ENCODE results near the gene CSKMT.
"Not testable (repeated sequence)": the region's sequence is repeated elsewhere in the genome, so short reads cannot be mapped to it uniquely, and the experiment has no call there.

The CSKMT gene

DNA sequence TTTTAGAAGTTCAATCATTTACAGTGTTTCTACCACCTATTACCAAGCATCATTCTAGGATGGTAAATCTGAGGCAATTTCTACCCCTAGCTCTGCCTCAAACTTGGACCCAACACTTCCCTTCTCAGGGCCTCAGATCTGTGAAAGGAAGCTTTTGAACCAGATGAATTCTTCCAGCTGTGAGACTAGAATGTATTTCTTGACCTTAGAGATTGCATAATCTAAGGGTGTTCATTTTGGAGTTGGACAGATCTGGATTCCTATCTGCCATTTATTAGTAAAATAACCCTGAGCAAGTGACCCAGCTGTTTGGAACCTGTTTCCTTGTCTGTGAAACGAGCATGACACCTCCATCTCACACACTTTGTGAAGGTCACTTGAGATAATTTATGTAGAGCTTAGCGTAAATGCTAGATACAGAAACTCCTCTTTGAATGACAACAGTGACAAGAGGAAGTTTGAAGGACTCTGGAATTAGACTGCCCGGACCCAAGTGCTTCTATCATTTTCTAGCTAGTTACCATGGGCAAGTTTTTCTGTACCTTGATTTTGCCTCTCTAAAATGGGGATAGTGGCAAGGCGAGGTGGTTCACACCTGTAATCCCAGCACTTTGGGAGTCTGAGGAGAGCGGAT, 8.2 kb upstream of the CSKMT start:
- DNase-seq, result no peak

DNA sequence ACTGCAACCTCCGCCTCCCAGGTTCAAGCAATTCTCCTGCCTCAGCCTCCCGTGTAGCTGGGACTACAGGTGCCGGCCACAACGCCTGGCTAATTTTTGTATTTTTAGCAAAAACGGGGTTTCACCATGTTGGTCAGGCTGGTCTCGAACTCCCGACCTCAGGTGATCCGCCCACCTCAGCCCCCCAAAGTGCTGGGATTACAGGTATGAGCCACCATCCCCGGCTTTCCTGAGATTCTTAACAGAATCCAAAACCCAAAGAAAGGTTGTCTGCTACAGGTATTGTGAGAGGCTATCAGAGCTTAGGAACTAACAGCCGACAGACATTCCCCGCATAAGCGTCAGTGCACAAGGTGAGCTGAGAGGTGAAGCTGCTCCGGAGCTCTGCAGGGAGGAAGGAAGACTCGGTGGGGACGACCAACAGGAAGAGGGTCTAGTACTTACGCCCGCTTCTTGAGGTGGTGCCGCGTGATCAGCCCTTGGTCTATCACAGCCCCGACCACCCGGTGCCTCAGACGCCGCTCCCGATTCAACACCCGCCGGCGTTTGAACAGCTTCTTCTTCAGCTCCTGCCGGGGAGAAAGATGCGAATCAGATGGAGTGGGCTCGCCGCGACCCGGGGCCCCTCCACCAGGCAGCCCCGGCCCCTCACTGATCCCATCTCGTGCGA, 572 bp upstream of the CSKMT start:
- peak in 1 of 6 experiments; percentile 56 for DNase-seq

DNA sequence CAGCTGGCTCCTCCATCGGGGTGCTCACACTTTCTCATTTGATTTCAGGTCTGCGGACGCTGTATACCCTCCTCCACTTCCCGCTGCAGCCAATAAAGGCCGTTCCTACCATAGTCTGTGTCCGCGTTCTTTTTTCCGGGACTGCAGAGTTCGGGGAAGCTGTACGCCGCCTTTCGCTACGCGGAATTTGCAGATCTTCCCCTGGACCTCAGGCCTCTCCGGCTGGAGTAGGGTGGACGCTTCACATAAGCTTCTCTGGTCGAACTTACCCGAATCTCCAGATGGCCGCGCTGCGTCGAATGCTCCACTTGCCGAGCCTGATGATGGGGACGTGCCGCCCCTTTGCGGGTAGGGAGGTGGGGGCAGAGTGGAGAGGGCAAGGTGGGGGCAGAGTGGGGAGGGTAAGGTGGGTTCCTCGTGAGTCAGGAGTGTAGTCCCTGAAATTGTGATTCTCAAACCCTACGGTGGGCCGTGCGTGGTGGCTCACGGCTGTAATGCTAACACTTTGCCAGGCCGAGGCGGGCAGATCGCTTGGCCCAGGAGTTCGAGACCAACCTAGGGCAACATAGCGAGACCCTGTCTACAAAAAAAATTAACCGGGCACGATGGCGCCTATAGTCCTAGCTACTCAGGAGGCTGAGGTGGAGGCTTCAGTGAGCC, 617 bp downstream of the CSKMT start:
- peak in 5 of 6 experiments; percentile 18 to 57 (median 35) for DNase-seq

DNA sequence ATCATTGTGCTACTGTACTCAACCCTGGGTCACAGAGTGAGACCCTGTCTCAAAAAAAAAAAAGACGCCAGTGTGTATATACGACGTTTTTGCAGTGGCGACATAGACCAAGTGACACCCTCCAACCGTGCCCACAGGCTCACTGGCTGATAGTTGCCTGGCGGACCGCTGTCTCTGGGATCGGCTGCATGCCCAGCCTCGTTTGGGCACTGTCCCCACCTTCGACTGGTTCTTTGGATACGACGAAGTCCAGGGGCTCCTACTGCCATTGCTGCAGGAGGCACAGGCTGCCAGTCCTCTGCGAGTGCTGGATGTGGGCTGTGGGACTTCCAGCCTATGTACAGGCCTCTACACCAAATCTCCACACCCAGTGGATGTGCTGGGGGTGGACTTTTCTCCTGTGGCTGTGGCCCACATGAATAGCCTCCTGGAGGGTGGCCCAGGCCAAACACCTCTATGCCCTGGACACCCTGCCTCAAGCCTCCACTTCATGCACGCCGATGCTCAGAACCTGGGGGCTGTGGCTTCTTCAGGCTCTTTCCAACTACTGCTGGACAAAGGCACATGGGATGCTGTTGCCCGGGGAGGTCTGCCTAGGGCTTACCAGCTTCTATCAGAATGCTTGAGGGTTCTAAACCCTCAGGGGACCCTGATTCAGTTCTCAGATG, 1.3 kb downstream of the CSKMT start:
- no peak for DNase-seq

DNA sequence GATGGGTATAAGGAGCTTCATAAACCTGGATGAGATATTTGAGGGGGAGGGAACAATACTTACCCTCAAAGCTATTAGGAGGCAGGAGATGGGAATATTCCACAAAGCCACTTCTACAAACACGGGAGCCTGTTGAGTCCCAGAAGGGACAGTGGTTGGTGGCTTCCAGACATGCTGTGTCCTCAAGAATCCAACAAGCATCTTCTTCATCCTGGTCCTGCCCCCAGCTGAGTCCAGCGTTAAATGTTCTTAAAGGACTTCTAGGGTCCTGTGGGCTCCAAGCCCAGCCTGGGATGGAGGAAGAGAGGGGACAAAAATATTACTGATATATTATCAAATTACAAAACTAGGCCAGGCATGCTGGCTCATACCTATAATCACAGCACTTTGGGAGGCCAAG, 2.3 kb downstream of the CSKMT start:
- DNase-seq, result no peak

DNA sequence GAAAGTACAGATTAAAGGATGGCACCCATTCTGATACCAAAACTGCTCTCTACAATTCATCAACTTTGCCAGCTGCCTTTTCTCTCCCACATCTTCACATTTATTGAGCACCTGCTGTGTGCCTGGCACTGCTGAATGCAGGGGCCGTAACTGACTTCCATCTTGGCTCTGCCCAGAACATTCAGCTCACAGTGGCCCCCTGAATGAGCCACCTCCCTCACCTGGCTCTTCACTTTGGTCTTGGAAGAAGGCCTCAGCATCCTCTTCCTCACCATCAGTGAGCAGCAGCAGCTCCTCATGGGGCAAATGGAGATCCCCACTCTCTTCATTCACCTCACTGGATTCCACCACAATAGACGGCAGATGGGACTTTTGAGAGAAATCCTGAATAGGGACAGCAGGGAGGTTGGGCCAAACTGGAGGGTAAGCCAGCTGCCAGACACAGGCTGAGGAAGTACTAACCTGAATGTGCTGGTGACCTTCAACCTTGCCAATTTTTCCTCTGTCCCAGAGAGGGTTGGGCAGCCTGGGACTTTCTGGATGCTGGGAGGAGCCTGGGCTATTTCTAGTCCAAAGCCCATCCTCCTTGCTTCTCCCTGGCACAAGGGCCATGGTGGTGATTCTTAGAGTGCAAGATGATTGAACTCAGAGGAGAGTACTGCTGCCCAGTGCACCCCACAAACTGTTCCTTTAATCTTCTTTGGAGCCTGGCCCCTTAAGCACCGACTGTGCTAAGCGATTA, 4.5 kb downstream of the CSKMT start:
- no peak for DNase-seq

DNA sequence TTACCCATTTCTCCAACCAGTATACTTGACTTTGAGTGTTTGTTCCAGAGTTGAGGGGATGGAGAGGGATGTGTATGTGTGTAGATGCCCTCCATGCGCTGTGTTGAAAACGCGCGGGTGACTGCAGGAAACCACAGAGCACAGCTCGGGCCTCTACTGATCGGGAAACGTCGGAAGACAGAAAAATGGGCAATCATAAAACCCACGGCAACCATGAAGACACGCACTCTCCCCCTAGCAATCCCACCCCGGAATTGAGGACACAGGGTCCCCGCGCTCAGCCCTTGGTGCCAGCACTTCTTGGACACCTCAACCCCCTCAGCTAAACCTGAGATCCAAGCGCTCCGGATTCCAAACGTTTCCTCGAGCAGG, 6.1 kb downstream of the CSKMT start:
- peak in 1 of 6 experiments; percentile 51 for DNase-seq

DNA sequence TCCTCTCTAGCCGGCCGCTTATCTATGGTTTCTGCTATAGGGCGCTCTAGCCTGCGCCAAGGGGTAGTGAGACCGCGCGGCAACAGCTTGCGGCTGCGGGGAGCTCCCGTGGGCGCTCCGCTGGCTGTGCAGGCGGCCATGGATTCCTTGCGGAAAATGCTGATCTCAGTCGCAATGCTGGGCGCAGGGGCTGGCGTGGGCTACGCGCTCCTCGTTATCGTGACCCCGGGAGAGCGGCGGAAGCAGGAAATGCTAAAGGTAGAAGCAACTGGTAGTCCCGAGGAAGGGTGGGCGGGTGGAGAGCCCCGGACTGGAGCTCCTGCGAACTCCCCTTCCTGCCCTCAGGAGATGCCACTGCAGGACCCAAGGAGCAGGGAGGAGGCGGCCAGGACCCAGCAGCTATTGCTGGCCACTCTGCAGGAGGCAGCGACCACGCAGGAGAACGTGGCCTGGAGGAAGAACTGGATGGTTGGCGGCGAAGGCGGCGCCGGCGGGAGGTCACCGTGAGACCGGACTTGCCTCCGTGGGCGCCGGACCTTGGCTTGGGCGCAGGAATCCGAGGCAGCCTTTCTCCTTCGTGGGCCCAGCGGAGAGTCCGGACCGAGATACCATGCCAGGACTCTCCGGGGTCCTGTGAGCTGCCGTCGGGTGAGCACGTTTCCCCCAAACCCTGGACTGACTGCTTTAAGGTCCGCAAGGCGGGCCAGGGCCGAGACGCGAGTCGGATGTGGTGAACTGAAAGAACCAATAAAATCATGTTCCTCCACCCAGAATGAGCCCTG, 6.7 kb downstream of the CSKMT start, which contains the start of the genes LBHD1 and UQCC3:
Gene LBHD1, minus strand, starts transcription at position 660 of the 782 bp plus-strand sequence. CDS start 2,236 bp downstream, outside the sequence.
Gene UQCC3, plus strand, starts transcription at position 66 of the 782 bp plus-strand sequence. Its CDS starts 73 bp downstream, at position 139.
- DNase-seq, result peak; percentile 48 to 86 (median 64)

DNA sequence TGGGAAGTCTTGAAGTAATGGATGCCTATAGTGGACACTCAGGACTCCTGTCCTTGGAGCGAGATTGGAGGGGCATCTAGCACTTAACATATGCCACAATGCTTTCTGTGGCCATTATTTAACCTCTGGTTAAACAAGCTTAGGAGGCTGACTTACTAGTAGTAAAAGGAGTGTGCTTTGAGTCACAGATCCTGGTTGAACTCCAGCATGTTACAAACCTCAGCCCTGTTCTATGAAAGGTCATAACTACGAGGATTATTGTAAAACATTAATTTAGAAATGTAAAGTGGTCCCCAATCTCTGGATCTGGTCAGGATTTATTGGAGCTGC, 8.0 kb downstream of the CSKMT start:
- no peak for DNase-seq

DNA sequence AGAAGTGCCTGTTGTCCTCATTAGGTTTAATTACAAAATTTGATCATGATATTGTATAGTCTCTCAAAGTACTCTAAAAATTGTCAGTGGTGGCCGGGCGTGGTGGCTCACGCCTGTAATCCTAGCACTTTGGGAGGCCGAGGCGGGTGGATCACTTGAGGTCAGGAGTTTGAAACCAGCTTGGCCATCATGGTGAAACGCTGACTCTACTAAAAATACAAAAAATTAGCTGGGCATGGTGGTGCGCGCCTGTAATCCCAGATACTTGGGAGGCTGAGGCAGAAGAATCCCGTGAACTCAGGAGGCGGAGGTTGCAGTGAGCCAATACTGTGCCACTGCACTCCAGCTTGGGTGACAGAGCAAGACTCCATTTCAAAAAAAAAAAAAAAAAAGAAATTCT, 10.3 kb downstream of the CSKMT start:
- not testable (repeated sequence) for DNase-seq

DNA sequence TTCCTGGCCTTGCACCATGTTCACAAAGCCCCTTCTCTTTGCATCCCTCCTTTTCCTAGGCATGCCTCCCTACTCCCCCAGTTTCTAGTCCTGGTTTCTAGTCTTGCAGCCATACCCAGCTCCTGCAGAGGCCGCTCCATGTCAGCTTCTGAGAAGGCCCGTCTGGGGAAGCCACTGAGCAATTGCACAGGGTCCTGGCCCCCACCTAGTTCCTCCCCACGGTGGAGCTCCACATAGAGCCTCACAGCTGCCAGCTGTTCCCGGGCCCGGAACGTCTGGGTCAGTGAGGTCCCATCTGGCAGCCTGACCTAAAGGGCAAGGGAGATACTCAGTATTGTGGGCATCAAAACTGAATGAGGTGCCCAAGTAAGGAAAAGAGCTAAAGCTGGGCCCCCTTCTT, 11.6 kb downstream of the CSKMT start:
- DNase-seq, result no peak

DNA sequence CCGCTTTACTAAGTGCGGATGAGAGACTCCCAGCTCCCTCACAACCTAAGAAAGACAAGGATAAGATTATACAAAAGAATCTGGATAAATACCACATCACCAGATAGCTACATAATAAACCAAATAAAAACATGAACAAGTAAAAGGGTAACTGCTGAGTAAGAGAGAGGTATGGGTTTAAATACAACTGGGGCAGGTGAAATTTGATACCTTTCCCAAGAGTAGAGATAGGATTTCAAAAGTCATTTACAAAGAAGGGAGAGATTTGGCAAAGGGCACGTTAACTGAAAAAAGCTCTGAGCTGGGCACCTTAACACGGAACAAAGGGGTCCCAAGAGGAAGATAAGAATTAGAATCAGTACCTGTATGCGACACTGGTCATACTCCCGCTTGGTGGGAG, 12.0 kb downstream of the CSKMT start:
- DNase-seq, result no peak

DNA sequence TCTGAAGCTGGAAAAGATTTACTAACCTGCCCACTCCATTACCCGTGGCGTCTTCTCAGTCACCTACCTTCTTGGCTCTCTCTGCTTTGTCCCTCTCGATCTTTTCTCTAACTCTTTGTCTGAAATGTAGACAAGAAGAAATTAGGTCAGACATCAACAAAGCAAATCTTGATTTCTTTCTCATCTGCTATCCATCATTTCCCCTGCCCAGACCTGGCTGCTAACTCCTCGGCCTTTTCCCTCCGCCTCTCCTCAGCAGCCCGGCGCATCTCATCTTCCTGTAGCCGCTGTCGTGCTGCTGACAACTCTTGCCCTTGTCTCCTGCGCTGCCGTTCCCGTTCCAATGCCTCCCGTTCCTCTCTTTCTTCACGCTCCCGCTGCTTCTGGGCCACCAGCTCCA, 12.6 kb downstream of the CSKMT start:
- DNase-seq, result no peak

DNA sequence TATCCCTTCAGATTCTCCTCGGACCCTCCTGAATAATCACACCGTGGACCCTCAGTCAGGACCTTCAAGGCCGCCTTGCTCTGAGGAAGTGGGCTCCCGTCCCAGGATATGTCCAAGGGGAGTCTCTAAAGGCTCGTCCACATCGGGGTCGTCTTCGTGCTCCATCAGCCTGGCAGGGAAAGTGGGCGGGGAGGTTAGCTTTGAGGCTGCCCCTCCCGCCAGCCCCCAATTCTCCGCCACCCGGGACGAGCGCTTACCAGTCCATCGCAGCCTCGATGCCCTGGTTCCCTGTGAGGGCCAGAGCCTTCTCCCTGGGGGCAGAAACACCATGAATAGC, 13.3 kb downstream of the CSKMT start:
- no peak for DNase-seq

DNA sequence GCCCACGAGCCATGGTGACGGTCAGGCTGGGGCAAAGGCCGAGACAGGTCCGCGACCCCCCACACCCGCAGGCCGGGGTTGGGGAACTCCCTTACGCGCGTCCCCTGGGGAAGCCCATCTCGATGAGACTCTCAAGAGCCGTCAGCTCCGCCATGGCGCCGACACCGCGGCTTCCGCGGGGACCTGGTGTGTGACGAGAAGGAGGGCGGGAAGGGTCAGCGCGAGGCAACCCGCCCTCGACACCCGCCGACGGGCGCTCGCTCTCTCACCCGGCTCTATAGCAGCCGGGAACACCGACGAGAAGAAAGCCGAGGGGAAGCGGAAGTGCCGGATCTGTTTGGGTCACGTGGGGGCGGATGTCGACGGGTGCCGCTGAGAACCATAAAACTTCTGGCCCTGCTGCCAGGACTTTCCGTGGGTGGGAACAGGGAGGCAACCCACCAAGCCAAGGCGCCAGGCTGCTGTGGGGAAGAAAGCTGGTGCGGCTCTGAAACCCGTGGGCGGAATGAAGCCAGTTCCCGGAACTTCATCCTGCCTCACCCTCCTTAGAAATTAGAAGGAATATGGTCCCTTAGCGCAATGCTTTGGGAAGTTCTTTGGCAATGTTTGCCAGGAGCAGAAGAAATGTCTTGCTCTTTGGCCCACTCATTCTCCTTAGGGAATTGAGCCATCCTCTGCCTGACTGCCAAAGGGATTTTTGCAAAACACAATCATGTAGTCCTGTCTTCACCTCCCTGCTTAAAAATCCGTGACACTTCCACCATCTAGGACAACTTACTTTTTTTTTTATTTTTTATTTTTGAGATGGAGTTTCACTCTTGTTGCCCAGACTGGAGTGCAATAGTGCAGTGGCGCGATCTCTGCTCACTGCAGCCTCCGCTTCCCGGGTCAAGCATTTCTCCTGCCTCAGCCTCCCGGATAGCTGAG, 13.9 kb downstream of the CSKMT start, which contains the start of gene UBXN1:
Gene UBXN1, minus strand, starts transcription at position 304 of the 927 bp plus-strand sequence. Its CDS starts 150 bp downstream, at position 154.
- DNase-seq, result peak; percentile 72 to 83 (median 80)

DNA sequence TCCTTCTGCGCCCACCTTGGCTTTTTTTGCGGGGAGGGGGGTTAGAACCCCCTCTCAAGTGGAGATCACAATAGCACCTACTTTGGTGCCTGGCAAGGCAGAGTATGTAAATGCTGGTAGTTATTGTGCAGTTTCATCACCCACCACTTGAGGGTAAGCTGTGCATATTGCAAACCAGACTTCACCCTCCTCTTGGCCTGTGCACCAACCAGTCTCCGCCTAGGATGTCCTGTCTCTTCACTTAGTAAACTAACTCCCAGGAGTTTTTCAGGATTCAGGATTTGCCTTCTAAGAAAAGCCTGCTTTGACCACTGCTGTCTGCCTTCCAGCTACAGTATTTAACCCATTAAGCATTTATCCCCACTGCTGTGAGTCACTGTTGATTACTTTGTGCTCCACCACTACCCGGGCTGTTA, 15.7 kb downstream of the CSKMT start:
- peak in 4 of 6 experiments; percentile 22 to 50 (median 38) for DNase-seq

DNA sequence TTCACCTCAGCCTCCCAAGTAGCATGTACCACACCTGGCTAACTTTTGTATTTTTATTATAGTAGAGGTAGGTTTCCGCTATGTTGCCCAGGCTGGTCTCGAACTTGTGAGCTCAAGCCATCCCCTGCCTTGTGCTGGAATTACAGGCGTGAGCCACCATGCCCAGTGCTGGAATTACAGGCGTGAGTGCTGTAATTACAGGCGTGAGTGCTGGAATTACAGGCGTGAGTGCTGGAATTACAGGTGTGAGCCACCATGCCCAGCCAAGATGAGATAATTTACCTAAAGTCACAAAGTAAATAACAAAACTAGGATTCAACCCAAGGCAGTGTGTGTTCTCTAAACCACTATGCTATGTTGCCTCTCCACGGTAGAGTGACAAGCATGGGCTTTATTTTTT, 17.4 kb downstream of the CSKMT start:
- no peak for DNase-seq

DNA sequence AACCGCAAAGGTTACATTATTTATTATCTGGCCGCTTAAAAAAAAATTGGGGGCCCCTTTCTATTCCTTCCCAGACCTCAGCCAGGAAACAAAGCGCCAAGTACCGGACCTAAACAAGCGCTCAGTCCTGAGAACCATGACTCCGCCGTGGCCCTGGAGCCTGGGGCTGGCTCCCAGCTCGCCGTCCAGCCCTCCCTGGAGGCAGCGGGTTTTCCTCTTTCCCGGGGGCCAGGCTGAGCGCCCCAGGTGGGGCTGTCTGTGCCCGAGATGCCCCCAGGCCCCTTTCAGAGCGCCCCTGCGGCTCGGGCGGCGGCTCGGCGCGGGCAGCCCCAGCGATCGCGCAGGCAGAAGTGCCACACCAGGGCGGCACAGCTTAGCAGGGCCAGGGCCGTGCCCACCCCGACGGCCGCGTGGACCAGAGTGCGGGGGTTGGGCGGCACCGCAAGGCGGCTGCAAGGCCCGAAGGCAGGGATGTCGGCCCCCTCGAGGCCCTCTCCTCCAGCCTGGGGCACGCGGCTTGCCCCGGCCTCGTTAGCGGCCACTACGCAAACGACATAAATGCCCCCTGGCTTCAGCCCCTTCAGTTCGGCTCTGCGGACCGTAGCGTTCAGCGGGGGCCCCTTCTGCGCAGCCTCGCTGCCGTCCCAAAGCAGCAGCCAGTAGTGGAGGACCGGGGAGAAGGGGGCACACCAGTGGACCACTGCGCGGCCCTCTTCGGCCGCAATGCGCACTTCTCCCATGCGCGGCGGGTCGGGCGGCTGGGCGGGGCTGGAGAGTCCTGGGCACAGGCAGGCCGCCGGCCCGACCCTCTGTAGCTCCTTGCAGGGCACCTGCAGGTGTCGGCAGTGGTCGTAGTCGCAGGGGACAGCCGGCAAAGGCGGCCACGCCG, 22.6 kb downstream of the CSKMT start:
- no peak for DNase-seq

DNA sequence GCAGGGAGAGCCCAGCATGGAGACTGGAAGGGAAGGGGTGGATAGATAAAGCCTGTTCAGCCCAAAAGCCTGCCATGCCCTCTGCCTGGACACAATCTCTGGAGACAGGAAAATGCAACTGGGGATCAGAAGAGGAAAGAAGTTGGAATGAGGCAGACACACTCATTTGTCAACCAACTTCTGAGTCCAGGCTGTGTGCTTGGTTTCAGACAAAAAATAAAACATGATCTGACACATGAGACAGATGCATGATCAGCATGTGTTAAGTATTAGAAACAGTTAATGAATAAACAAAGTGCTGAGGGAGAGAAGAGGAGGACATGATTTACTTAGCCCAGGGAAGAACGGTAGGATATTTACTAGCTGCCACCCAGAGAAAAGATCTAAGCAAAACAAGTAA, 23.4 kb downstream of the CSKMT start:
- DNase-seq, result no peak

Measured in stimulated activated naive CD4-positive, alpha-beta T cell (primary cell).